ENCODE results near the gene SYNGAP1. TPM values are rescaled to one million over a fixed set of nuclear protein-coding genes. Genes with fewer than 3 reads are reported as not detected.
A peak's percentile ranks its signal among the peaks of the same experiment; 100 is the strongest.

SYNGAP1 gene
- total and polyA plus RNA-seq, 2 of the 8 experiments (the other 6 are each of a cell fraction or from before 2014, with no cell fraction given), result 31.0 to 101 TPM

DNA sequence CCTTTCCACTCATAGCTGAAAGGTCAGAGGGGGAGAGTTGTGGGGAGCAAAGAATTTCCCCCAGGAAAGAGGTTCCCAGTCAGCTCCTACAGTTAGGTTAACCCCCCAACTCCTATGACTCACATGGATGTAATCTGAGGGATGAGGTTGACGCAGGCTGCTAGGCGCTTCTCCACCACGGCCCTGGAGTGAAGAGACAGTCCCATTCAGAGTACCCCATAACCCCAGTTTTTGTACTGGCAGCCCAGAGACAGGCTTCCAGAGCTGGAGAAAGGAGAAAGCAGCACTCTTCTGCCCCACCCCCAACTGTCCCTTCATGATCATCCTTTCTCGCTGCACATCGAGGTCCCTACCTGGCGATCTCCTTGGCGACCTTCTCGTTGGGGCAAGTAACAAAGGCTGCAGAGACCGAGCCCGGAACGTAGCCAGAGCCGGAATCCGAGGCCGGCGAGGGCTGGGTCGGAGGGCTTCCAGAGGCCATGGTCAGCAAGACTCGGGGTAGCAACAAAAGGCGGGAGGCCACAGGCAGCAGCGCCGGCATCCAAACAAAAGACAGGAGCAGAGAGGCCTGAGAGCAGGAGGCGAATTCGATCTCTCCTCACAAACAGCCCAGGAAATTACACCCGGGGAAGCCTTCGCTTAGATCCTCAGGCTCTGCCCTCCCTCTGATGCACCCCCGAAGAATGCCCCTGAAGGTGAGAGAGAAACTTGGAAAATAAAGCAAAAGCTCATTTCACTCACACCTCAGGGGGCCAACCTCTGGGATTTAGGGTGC is 2.5 kb upstream of the SYNGAP1 start:
- ChIA-PET POLR2A (ENCODE audit: partially characterized antibody) (interaction anchor here (0.6 to 4.4 kb wide), 10 partner anchors 9 to 212 kb away, joined by 3 to 82 read pairs (median 6); partner anchors contain the start of genes B3GALT4, RPS18, VPS52 and ZBTB9), CTCF (ENCODE audit: partially characterized antibody) (interaction anchor here (1.3 to 5.7 kb wide), 3 partner anchors 8 to 120 kb away, joined by 3 to 37 read pairs (median 4); no protein-coding TSS in a partner anchor)
- Histone ChIP-seq H4K91ac (replicated peaks; ENCODE audit: insufficient read length, low read length) (peak overlapping the region; percentile 45), H2BK20ac (ENCODE audit: low read length) (no peak overlapping the region), H2AK5ac (ENCODE audit: low read depth, low read length) (0 out of 2 replicates have a peak overlapping the region, but pooled peaks have one; percentile 66), H3K23ac (ENCODE audit: insufficient read length) (no peak overlapping the region), H2BK15ac (ENCODE audit: low read length) (no peak overlapping the region), H4K20me1 (replicated peaks in 1 of 2; ENCODE audit: control insufficient read depth in 1 of 2, insufficient read depth in 2 of 2, low read length in 2 of 2) (peaks cover 4 to 17% of the 10 kb centered on the region in 2 experiments), H2AFZ (ENCODE audit: low read length) (no peak overlapping the region; the same call in 1 of the 2 replicates), H3K9ac (replicated peaks in 1 of 4; ENCODE audit: extremely low read depth in 1 of 4, low read depth in 3 of 4, low read length in 3 of 4) (peak overlapping the region; percentile 75 to 89 (median 86)), H3K27ac (ENCODE audit: low read depth, low read length) (peak overlapping the region; percentile 79), H3K79me2 (ENCODE audit: control insufficient read depth in 1 of 2, insufficient read depth in 2 of 2, low read length in 2 of 2) (peaks cover 19 to 48% of the 10 kb centered on the region in 2 experiments), H3K36me3 (ENCODE audit: control insufficient read depth in 2 of 4, insufficient read depth in 4 of 4, low read length in 3 of 4) (peaks cover 7 to 43% (median 29%) of the 10 kb centered on the region in 4 experiments; a peak in 7 of 8 replicates), H3K23me2 (ENCODE audit: low read depth, low read length) (peaks cover 21% of the 10 kb centered on the region), H3K14ac (ENCODE audit: insufficient read length) (no peak overlapping the region), H3K9me3 (ENCODE audit: insufficient read depth in 2 of 2, low read depth in 1 of 2, low read length in 1 of 2) (no peaks in the 10 kb centered on the region), H3K4me2 (ENCODE audit: insufficient read depth in 1 of 2, low read depth in 2 of 2, low read length in 2 of 2) (peak overlapping the region; percentile 89 to 93), H3K56ac (replicated peaks; ENCODE audit: insufficient read length, low read depth, low read length) (peak overlapping the region; percentile 43), H3K4me3 (ENCODE audit: extremely low read depth in 1 of 4, insufficient read depth in 2 of 4, low read depth in 3 of 4, low read length in 4 of 4) (peak overlapping the region; percentile 75 to 99 (median 93)), H4K5ac (ENCODE audit: insufficient read length, low read depth, low read length) (peak overlapping the region; percentile 19), H2BK5ac (ENCODE audit: low read depth, low read length) (peak overlapping the region; percentile 81), H3K4ac (replicated peaks; ENCODE audit: insufficient read length, low read depth, low read length) (no peak overlapping the region), H2BK120ac (replicated peaks; ENCODE audit: low read depth, low read length) (no peak overlapping the region), H2BK12ac (ENCODE audit: low read depth, low read length) (no peak overlapping the region), H3K79me1 (ENCODE audit: low read depth, low read length) (peaks cover 12% of the 10 kb centered on the region; the same call in 1 of the 2 replicates), H3K27me3 (replicated peaks in 1 of 4; ENCODE audit: control insufficient read depth in 3 of 4, extremely low read depth in 1 of 4, insufficient read depth in 3 of 4, low read length in 3 of 4) (no peaks in the 10 kb centered on the region), H3K18ac (ENCODE audit: extremely low read depth, low read length) (peak overlapping the region; percentile 72), H4K8ac (ENCODE audit: extremely low read depth, insufficient read depth, low read length) (peak overlapping the region; percentile 76; the same call in 1 of the 2 replicates), H3K4me1 (replicated peaks in 1 of 4; ENCODE audit: control insufficient read depth in 3 of 4, insufficient read depth in 4 of 4, low read length in 3 of 4) (peaks cover 8 to 34% (median 15%) of the 10 kb centered on the region in 4 experiments)
- no peak for DNase-seq (ENCODE audit: low read depth in 1 of 2, low spot score in 2 of 2)
- no peak for FAIRE-seq
- WGBS, 2 experiments (ENCODE audit: extremely low coverage in 1 of 2, insufficient coverage in 1 of 2, insufficient read length in 1 of 2, insufficient replicate concordance in 2 of 2, low coverage in 1 of 2, low lambda C conversion rate in 2 of 2, missing lambda C conversion rate in 1 of 2), result 2% methylated on average over 25 of the region's 25 CpGs; no CpG with 5 or more reads in 1 of the 2 experiments
- TF ChIP-seq KDM4A (IDR thresholded peaks at IDR 0.05; ENCODE audit: low read depth, low read length, severe bottlenecking), result no peak
- no peak for TF ChIP-seq BRCA1 (IDR thresholded peaks at IDR 0.05; ENCODE audit: low read depth, low read length)
- TF ChIP-seq HDAC2 (IDR thresholded peaks at IDR 0.05; ENCODE audit: borderline replicate concordance in 1 of 2, low read depth in 2 of 2, low read length in 2 of 2), result peak in 1 of 2 experiments; percentile 74; a peak in 1 of 4 replicates
- no peak for TF ChIP-seq CBX8 (IDR thresholded peaks at IDR 0.05; ENCODE audit: borderline replicate concordance, low read depth, low read length)
- no peak for TF ChIP-seq CTBP2 (IDR thresholded peaks at IDR 0.05; ENCODE audit: borderline replicate concordance, insufficient read depth, insufficient read length, low read length)
- TF ChIP-seq TAF7 (optimal IDR thresholded peaks at IDR 0.05; ENCODE audit: borderline replicate concordance, low read depth, low read length), result peak; percentile 5
- no peak for TF ChIP-seq POLR2AphosphoS5 (IDR thresholded peaks at IDR 0.05; ENCODE audit: low read depth, low read length)
- no peak for TF ChIP-seq YY1 (IDR thresholded peaks at IDR 0.05; ENCODE audit: low read depth, low read length)
- peak; percentile 9 for TF ChIP-seq SAP30 (IDR thresholded peaks at IDR 0.05; ENCODE audit: insufficient read depth, insufficient replicate concordance, low read length)
- 0 out of 2 replicates have a peak, but pooled peaks have one; percentile 54 for TF ChIP-seq PHF8 (conservative IDR thresholded peaks at IDR 0.05; ENCODE audit: low read depth, low read length)
